RWPE2 (cell line): ENCODE results near the gene PLA2G4E.
A peak's percentile ranks its signal among the peaks of the same experiment; 100 is the strongest.

Experiments used
- ATAC-seq: fragments of 200-7000 bp; cut with Tn5 transposase; 3 replicates; pipeline ENCODE4 v1.9.1; 2021; ENCODE audit warnings: low read depth
- DNase-seq: peaks from one replicate; pipeline ENCODE4 v3.0.0-alpha.2; 2020; ENCODE audit warnings: low spot score
- H3K27ac ChIP-seq: fragments of 450-650 bp; 2 replicates; pipeline ENCODE4 v1.5.1; 2017; ENCODE audit warnings: mild to moderate bottlenecking; ENCODE audit not compliant: poor library complexity, severe bottlenecking
- H3K27me3 ChIP-seq: fragments of 250-450 bp; sonication (Bioruptor Pico); 2 replicates; pipeline ENCODE4 v1.5.1; 2021; ENCODE audit warnings: mild to moderate bottlenecking, moderate library complexity; ENCODE audit not compliant: insufficient read depth, poor library complexity, severe bottlenecking
- H3K36me3 ChIP-seq: fragments of 250-450 bp; sonication (Bioruptor Pico); 2 replicates; pipeline ENCODE4 v1.5.1; 2020; ENCODE audit warnings: low read depth, mild to moderate bottlenecking, moderate library complexity
- H3K4me1 ChIP-seq: fragments of 250-450 bp; sonication (Bioruptor Pico); 2 replicates; pipeline ENCODE4 v1.5.1; 2021; ENCODE audit warnings: mild to moderate bottlenecking, moderate library complexity; ENCODE audit not compliant: insufficient read depth, poor library complexity, severe bottlenecking
- H3K4me3 ChIP-seq: fragments of 250-450 bp; sonication (Bioruptor Pico); 2 replicates; pipeline ENCODE4 v1.5.1; 2021; ENCODE audit warnings: mild to moderate bottlenecking, moderate library complexity; ENCODE audit not compliant: severe bottlenecking
- H3K9me3 ChIP-seq: fragments of 250-450 bp; sonication (Bioruptor Pico); 2 replicates; pipeline ENCODE4 v1.5.1; 2021; ENCODE audit warnings: mild to moderate bottlenecking, moderate library complexity; ENCODE audit not compliant: severe bottlenecking
- CTCF ChIP-seq: fragments of 450-650 bp; IDR thresholded peaks from one replicate; pipeline ENCODE4 v1.5.1; 2017; ENCODE audit warnings: mild to moderate bottlenecking, moderate library complexity; ENCODE audit not compliant: poor library complexity, severe bottlenecking

Gene PLA2G4E

DNA sequence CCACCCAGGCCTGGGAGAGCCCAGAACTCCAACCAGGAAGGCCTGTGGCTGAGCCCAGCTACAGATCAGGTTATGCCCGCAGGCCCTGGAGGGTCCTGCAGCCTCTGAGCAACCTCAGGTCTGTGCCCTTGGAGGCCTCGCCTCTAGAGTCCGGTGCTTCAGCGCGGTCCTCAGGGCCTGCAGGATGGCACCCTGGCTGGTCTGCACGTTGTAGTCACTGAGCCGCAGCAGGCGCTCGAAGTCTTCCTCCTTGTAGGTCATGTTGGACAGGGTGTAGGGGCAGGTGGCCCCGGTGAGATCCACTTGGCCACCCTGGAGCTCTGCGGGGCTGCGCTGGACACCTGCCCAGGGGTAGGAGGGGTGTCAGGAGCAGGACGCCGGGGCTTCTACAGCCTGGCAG lies 47.8 kb upstream of the PLA2G4E start:
- H3K36me3 ChIP-seq, result no peaks in the 10 kb centered on the region
- H3K27me3 ChIP-seq, result no peaks in the 10 kb centered on the region
- H3K27ac ChIP-seq, result no peak overlapping the region
- no peak for TF ChIP-seq CTCF
- no peaks in the 10 kb centered on the region for H3K9me3 ChIP-seq
- no peak for DNase-seq
- H3K4me1 ChIP-seq, result no peaks in the 10 kb centered on the region
- ATAC-seq, result no peak
- H3K4me3 ChIP-seq, result no peak overlapping the region

- no peak overlapping the region for H3K4me3 ChIP-seq
- H3K4me1 ChIP-seq, result no peaks in the 10 kb centered on the region
- peak; percentile 69 for TF ChIP-seq CTCF
- H3K27me3 ChIP-seq, result no peaks in the 10 kb centered on the region
- no peaks in the 10 kb centered on the region for H3K9me3 ChIP-seq
- no peak overlapping the region for H3K27ac ChIP-seq
- ATAC-seq, result no peak
- DNase-seq, result no peak
- no peaks in the 10 kb centered on the region for H3K36me3 ChIP-seq
Measured at GRCh38 chr15:42066764-42067415, 46.0 kb upstream of the PLA2G4E start.

- Histone ChIP-seq H3K4me3 (no peak overlapping the region), H3K36me3 (no peaks in the 10 kb centered on the region)
Measured at GRCh38 chr15:42065468-42065867, 44.6 kb upstream of the PLA2G4E start.

DNA sequence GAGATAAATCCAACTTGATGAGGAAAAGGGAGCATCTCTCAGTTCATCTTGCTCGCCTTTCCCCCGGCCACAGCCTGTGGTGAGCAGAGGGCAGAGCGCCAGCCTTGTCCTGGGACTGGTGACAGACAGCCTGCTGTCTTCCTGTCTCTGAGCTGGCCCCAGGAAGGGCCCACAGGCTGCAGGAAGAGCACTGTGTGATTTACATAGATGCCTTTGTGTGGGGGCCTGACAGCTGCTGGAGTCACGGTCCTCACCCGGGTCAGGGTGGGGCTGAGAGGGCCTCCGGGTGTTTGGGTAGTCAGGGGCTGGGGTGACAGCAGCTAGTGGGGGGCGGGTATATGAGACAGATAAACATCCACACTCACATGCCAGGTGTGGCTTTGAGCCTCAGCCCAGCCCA lies 44.2 kb upstream of the PLA2G4E start:
- no peak for TF ChIP-seq CTCF
- DNase-seq (no peak), ATAC-seq (no peak)
- no peaks in the 10 kb centered on the region for H3K27me3 ChIP-seq
- no peak overlapping the region for H3K27ac ChIP-seq
- no peaks in the 10 kb centered on the region for H3K36me3 ChIP-seq
- H3K4me3 ChIP-seq, result no peak overlapping the region
- H3K9me3 ChIP-seq, result no peaks in the 10 kb centered on the region
- no peaks in the 10 kb centered on the region for H3K4me1 ChIP-seq

More at GRCh38 chr15:42065468-42065867, 44.6 kb upstream of the PLA2G4E start:
- no peaks in the 10 kb centered on the region for H3K4me1 ChIP-seq
- no peak for ATAC-seq
- no peaks in the 10 kb centered on the region for H3K9me3 ChIP-seq
- H3K27me3 ChIP-seq, result no peaks in the 10 kb centered on the region
- DNase-seq, result no peak
- no peak for TF ChIP-seq CTCF
- no peak overlapping the region for H3K27ac ChIP-seq

GRCh38 chr15:42064271-42064670 lies 43.4 kb upstream of the PLA2G4E start:
- H3K4me1 ChIP-seq, result no peaks in the 10 kb centered on the region
- H3K36me3 ChIP-seq, result no peaks in the 10 kb centered on the region
- H3K4me3 ChIP-seq, result no peak overlapping the region
- no peak for TF ChIP-seq CTCF
- H3K27ac ChIP-seq, result no peak overlapping the region
- DNase-seq, result no peak
- no peak for ATAC-seq
- H3K9me3 ChIP-seq, result no peaks in the 10 kb centered on the region
- H3K27me3 ChIP-seq, result no peaks in the 10 kb centered on the region
